Keratinocyte (primary cell): Measurements from ENCODE around the gene LCA5. TPM values are rescaled to one million over a fixed set of nuclear protein-coding genes. Genes with fewer than 3 reads are reported as not detected.
A peak's percentile ranks its signal among the peaks of the same experiment; 100 is the strongest.

Experiments
- DNase-seq: peaks from one replicate; pipeline ENCODE4 v3.0.0-alpha.2; 2011; ENCODE audit warnings: low read depth, missing footprints, low spot score
- FAIRE-seq: peaks from 2 replicates; lab custom pipeline; 2011; peaks lifted over from hg19 to GRCh38; lab: Jason Lieb, UNC
- H2AFZ ChIP-seq: 2 replicates; pipeline ENCODE4 v1.6.0; 2012; ENCODE audit warnings: low read length, control low read depth, inconsistent platforms; ENCODE audit not compliant: control insufficient read depth
- H3K27ac ChIP-seq: 2 replicates; pipeline ENCODE4 v1.5.1; 2011; ENCODE audit warnings: low read length; ENCODE audit not compliant: control insufficient read depth, insufficient read depth
- H3K27me3 ChIP-seq: 3 replicates; pipeline ENCODE4 v1.6.0; 2011; ENCODE audit warnings: low read length; ENCODE audit not compliant: control insufficient read depth, insufficient read depth; ENCODE audit errors: extremely low read depth
- H3K36me3 ChIP-seq, 2 experiments: 2 replicates in 1 of 2; 3 replicates in 1 of 2; pipeline ENCODE4 v1.5.1; 2011; ENCODE audit warnings: low read length in 2 of 2, mild to moderate bottlenecking in 1 of 2; ENCODE audit not compliant: control insufficient read depth in 2 of 2, insufficient read depth in 2 of 2; ENCODE audit errors: extremely low read depth in 1 of 2
- H3K4me1 ChIP-seq: 3 replicates; pipeline ENCODE4 v1.5.1; 2011; ENCODE audit warnings: low read length; ENCODE audit not compliant: control insufficient read depth, insufficient read depth; ENCODE audit errors: extremely low read depth
- H3K4me2 ChIP-seq: 3 replicates; pipeline ENCODE4 v1.6.0; 2011; ENCODE audit warnings: low read depth, low read length; ENCODE audit not compliant: control insufficient read depth, insufficient read depth; ENCODE audit errors: extremely low read depth
- H3K4me3 ChIP-seq, 3 experiments: fragments of 200-600 bp in 1 of 3; sonication (generic) in 1 of 3; 2 replicates in 2 of 3; 3 replicates in 1 of 3; pipeline ENCODE4 v1.5.1; 2011 to 2016; ENCODE audit warnings: low read length in 3 of 3, mild to moderate bottlenecking in 3 of 3, control low read depth in 2 of 3, inconsistent platforms in 1 of 3, low read depth in 1 of 3, mixed read lengths in 1 of 3, mixed run types in 1 of 3, moderate library complexity in 1 of 3; ENCODE audit not compliant: control insufficient read depth in 2 of 3, insufficient read depth in 2 of 3; ENCODE audit errors: extremely low read depth in 1 of 3
- H3K79me2 ChIP-seq: 2 replicates; pipeline ENCODE4 v1.6.0; 2012; ENCODE audit warnings: low read length; ENCODE audit not compliant: control insufficient read depth, insufficient read depth
- H3K9ac ChIP-seq: 3 replicates; pipeline ENCODE4 v1.6.0; 2011; ENCODE audit warnings: low read length; ENCODE audit not compliant: control insufficient read depth, insufficient read depth; ENCODE audit errors: extremely low read depth
- H3K9me1 ChIP-seq: 3 replicates; pipeline ENCODE4 v1.6.0; 2011; ENCODE audit warnings: low read length; ENCODE audit not compliant: control insufficient read depth, insufficient read depth; ENCODE audit errors: extremely low read depth
- H3K9me3 ChIP-seq: 2 replicates; pipeline ENCODE4 v1.5.1; 2012; ENCODE audit warnings: low read depth, low read length; ENCODE audit not compliant: control insufficient read depth
- H4K20me1 ChIP-seq: 3 replicates; pipeline ENCODE4 v1.6.0; 2011; ENCODE audit warnings: low read length; ENCODE audit not compliant: control insufficient read depth, insufficient read depth; ENCODE audit errors: extremely low read depth
- CTCF ChIP-seq, 3 experiments: IDR thresholded peaks in 1 of 3; conservative IDR thresholded peaks in 1 of 3; optimal IDR thresholded peaks in 1 of 3; 2 replicates in 2 of 3; 3 replicates in 1 of 3; pipeline versions ENCODE3 to v1.5.1; 2011; ENCODE audit warnings: low read length in 3 of 3, mild to moderate bottlenecking in 3 of 3, moderate library complexity in 2 of 3, control low read depth in 1 of 3, inconsistent platforms in 1 of 3; ENCODE audit not compliant: insufficient read depth in 2 of 3; ENCODE audit errors: extremely low read depth in 1 of 3
- EZH2 ChIP-seq: IDR thresholded peaks from one replicate; pipeline ENCODE4 v1.6.1; 2012; ENCODE audit warnings: inconsistent platforms, mild to moderate bottlenecking, low read length, moderate library complexity
- dilution Hi-C: fragments of 300-500 bp; cut with MboI; formaldehyde crosslinking; loops from one replicate; pipeline ENCODE4 v1.7.0; 2020; ENCODE audit warnings: low sequenced_read_pairs; ENCODE audit not compliant: extremely low pct_ligation_motif_present
- polyA plus RNA-seq, 5 experiments: library from polyadenylated mRNA; depleted of rRNA in 3 of 5; stranded (reverse) in 3 of 5; stranded (forward) in 1 of 5; unstranded in 1 of 5; fragments of >200 nt; gene quantifications; 1 replicate in 1 of 5; 2 replicates in 3 of 5; 3 replicates in 1 of 5; pipeline versions ENCODE4 v1.2.1 to v1.2.3, GENCODE V29; 2011 to 2012; ENCODE audit warnings: missing spikeins in 2 of 5, low read depth in 1 of 5, low replicate concordance in 1 of 5

The LCA5 gene
- polyA plus RNA-seq, 1 donor (not counting 4 experiments of a cell fraction or from before 2014, with no cell fraction given), result 1.6 TPM

GRCh38 chr6:79544299-79544927, 7.2 kb upstream of the LCA5 start:
- peaks cover 17% of the 10 kb centered on the region for H3K4me1 ChIP-seq
- H3K9me1 ChIP-seq, result peaks cover 2% of the 10 kb centered on the region
- no peak for DNase-seq
- no peaks in the 10 kb centered on the region for H3K27me3 ChIP-seq
- TF ChIP-seq EZH2 (no peak), CTCF (optimal IDR thresholded peaks at IDR 0.05 in 1 of 3, IDR thresholded peaks at IDR 0.05 in 1 of 3, conservative IDR thresholded peaks at IDR 0.05 in 1 of 3; ENCODE audit: extremely low read depth in 1 of 3, insufficient read depth in 2 of 3, low read length in 3 of 3) (no peak)
- no peaks in the 10 kb centered on the region for H4K20me1 ChIP-seq
- H3K9me3 ChIP-seq, result no peaks in the 10 kb centered on the region
- H3K36me3 ChIP-seq, result no peaks in the 10 kb centered on the region
- no peak overlapping the region for H2AFZ ChIP-seq
- H3K9ac ChIP-seq, result peak overlapping the region; percentile 52
- dilution Hi-C loops, result no loop called here
- peak overlapping the region; percentile 86 for H3K27ac ChIP-seq
- no peak for FAIRE-seq
- H3K79me2 ChIP-seq, result no peaks in the 10 kb centered on the region
- peak overlapping the region; percentile 67 for H3K4me2 ChIP-seq
- no peak overlapping the region for H3K4me3 ChIP-seq

GRCh38 chr6:79543886-79544285, 6.7 kb upstream of the LCA5 start:
- no peaks in the 10 kb centered on the region for H3K27me3 ChIP-seq
- no peaks in the 10 kb centered on the region for H3K79me2 ChIP-seq
- no peaks in the 10 kb centered on the region for H3K36me3 ChIP-seq
- no peaks in the 10 kb centered on the region for H3K9me3 ChIP-seq
- DNase-seq (no peak), FAIRE-seq (no peak)
- no peak overlapping the region for H3K9ac ChIP-seq
- H4K20me1 ChIP-seq, result no peaks in the 10 kb centered on the region
- H3K9me1 ChIP-seq, result peaks cover 2% of the 10 kb centered on the region
- no peak overlapping the region for H3K4me2 ChIP-seq
- dilution Hi-C loops, result no loop called here
- H3K4me1 ChIP-seq, result peaks cover 17% of the 10 kb centered on the region
- no peak overlapping the region for H2AFZ ChIP-seq
- no peak overlapping the region for H3K27ac ChIP-seq
- no peak overlapping the region for H3K4me3 ChIP-seq
- TF ChIP-seq EZH2, result no peak
- no peak for TF ChIP-seq CTCF (optimal IDR thresholded peaks at IDR 0.05 in 1 of 3, IDR thresholded peaks at IDR 0.05 in 1 of 3, conservative IDR thresholded peaks at IDR 0.05 in 1 of 3; ENCODE audit: extremely low read depth in 1 of 3, insufficient read depth in 2 of 3, low read length in 3 of 3)
